ENCODE data around the gene ZCCHC7. TPM values are rescaled to one million over a fixed set of nuclear protein-coding genes. Genes with fewer than 3 reads are reported as not detected.

Gene ZCCHC7
- total RNA-seq, 3 donors from 2014 or later (not counting 1 experiment from before 2014, with no cell fraction given) = 42.4 to 43.2 (median 42.8) TPM

GRCh38 chr9:37134166-37134565 is 13.8 kb downstream of the ZCCHC7 start:
- no peak for DNase-seq
- H3K36me3 ChIP-seq (ENCODE audit: control insufficient read depth, insufficient read depth, low read length) = peaks cover 18% of the 10 kb centered on the region
- H3K4me3 ChIP-seq (ENCODE audit: low read length) = no peak overlapping the region
- no CpG with 5 or more reads among the region's 1 CpG for WGBS (ENCODE audit: insufficient coverage)
- no peaks in the 10 kb centered on the region for H3K4me1 ChIP-seq (ENCODE audit: control insufficient read depth, insufficient read depth, low read length)
- ATAC-seq = no peak
- no peak for TF ChIP-seq CTCF (IDR thresholded peaks at IDR 0.05)
- no peaks in the 10 kb centered on the region for H3K27me3 ChIP-seq (ENCODE audit: control insufficient read depth, insufficient read depth, low read length)
- H3K27ac ChIP-seq (ENCODE audit: low read length) = no peak overlapping the region
- Mint-ChIP-seq H3K4me3 (no peak overlapping the region), H3K27me3 (ENCODE audit: low read depth in 2 of 2) (no peaks in the 10 kb centered on the region), H3K27ac (peak overlapping the region in 1 of 2 donors; percentile 47), H3K9me3 (no peaks in the 10 kb centered on the region), H3K4me1 (peaks cover 16 to 23% of the 10 kb centered on the region in 2 donors), H3K36me3 (peaks cover 7% of the 10 kb centered on the region)
- H3K9me3 ChIP-seq (ENCODE audit: control insufficient read depth, insufficient read depth, low read length) = no peaks in the 10 kb centered on the region
- intact Hi-C loops (cut with micrococcal nuclease) = no loop called here

- Mint-ChIP-seq H3K9me3 (no peaks in the 10 kb centered on the region), H3K4me1 (peaks cover 5 to 24% of the 10 kb centered on the region in 2 donors), H3K4me3 (no peak overlapping the region), H3K27ac (no peak overlapping the region), H3K27me3 (ENCODE audit: low read depth in 2 of 2) (no peaks in the 10 kb centered on the region), H3K36me3 (peaks cover 7% of the 10 kb centered on the region)
- no peak for DNase-seq
- no peak for ATAC-seq
- Histone ChIP-seq H3K36me3 (ENCODE audit: control insufficient read depth, insufficient read depth, low read length) (peaks cover 7% of the 10 kb centered on the region), H3K4me1 (ENCODE audit: control insufficient read depth, insufficient read depth, low read length) (no peaks in the 10 kb centered on the region), H3K27ac (ENCODE audit: low read length) (no peak overlapping the region), H3K9me3 (ENCODE audit: control insufficient read depth, insufficient read depth, low read length) (no peaks in the 10 kb centered on the region), H3K27me3 (ENCODE audit: control insufficient read depth, insufficient read depth, low read length) (no peaks in the 10 kb centered on the region), H3K4me3 (ENCODE audit: low read length) (no peak overlapping the region)
- intact Hi-C loops (cut with micrococcal nuclease) = no loop called here
- 75% methylated on average over 2 of the region's 2 CpGs for WGBS (ENCODE audit: insufficient coverage)
- TF ChIP-seq CTCF (IDR thresholded peaks at IDR 0.05) = no peak
Observed at GRCh38 chr9:37141015-37141414, 20.6 kb downstream of the ZCCHC7 start.

- no peak for TF ChIP-seq CTCF (IDR thresholded peaks at IDR 0.05)
- H3K27ac Mint-ChIP-seq = peak overlapping the region in 1 of 2 donors; percentile 31
- Histone ChIP-seq H3K9me3 (ENCODE audit: control insufficient read depth, insufficient read depth, low read length) (no peaks in the 10 kb centered on the region), H3K4me1 (ENCODE audit: control insufficient read depth, insufficient read depth, low read length) (no peaks in the 10 kb centered on the region), H3K36me3 (ENCODE audit: control insufficient read depth, insufficient read depth, low read length) (peaks cover under 1% of the 10 kb centered on the region), H3K27me3 (ENCODE audit: control insufficient read depth, insufficient read depth, low read length) (no peaks in the 10 kb centered on the region), H3K27ac (ENCODE audit: low read length) (no peak overlapping the region), H3K4me3 (ENCODE audit: low read length) (no peak overlapping the region)
- WGBS (ENCODE audit: insufficient coverage) = 82% methylated on average over 2 of the region's 2 CpGs
- no peaks in the 10 kb centered on the region for H3K27me3 Mint-ChIP-seq (ENCODE audit: low read depth in 2 of 2)
- DNase-seq (no peak), ATAC-seq (no peak)
- no peak overlapping the region for H3K4me3 Mint-ChIP-seq
- H3K36me3 Mint-ChIP-seq = no peaks in the 10 kb centered on the region
- peaks cover 16 to 34% of the 10 kb centered on the region in 2 donors for H3K4me1 Mint-ChIP-seq
- intact Hi-C loops (cut with micrococcal nuclease) = no loop called here
- H3K9me3 Mint-ChIP-seq = no peaks in the 10 kb centered on the region
Observed at GRCh38 chr9:37144762-37145161, 24.4 kb downstream of the ZCCHC7 start.

GRCh38 chr9:37146410-37146809 is 26.0 kb downstream of the ZCCHC7 start:
- no peaks in the 10 kb centered on the region for H3K36me3 Mint-ChIP-seq
- TF ChIP-seq CTCF (IDR thresholded peaks at IDR 0.05) = no peak
- peaks cover 21 to 28% of the 10 kb centered on the region in 2 donors for H3K4me1 Mint-ChIP-seq
- H3K9me3 Mint-ChIP-seq = no peaks in the 10 kb centered on the region
- WGBS (ENCODE audit: insufficient coverage) = no CpG with 5 or more reads among the region's 2 CpGs
- no peaks in the 10 kb centered on the region for H3K27me3 Mint-ChIP-seq (ENCODE audit: low read depth in 2 of 2)
- peak overlapping the region; percentile 93 to 94 for H3K27ac Mint-ChIP-seq
- peak; percentile 67 to 82 (median 78) for ATAC-seq
- peaks cover 4% of the 10 kb centered on the region for H3K36me3 ChIP-seq (ENCODE audit: control insufficient read depth, insufficient read depth, low read length)
- H3K4me3 ChIP-seq (ENCODE audit: low read length) = peak overlapping the region; percentile 27
- H3K9me3 ChIP-seq (ENCODE audit: control insufficient read depth, insufficient read depth, low read length) = no peaks in the 10 kb centered on the region
- H3K27me3 ChIP-seq (ENCODE audit: control insufficient read depth, insufficient read depth, low read length) = no peaks in the 10 kb centered on the region
- peak overlapping the region; percentile 80 for H3K4me3 Mint-ChIP-seq
- peak overlapping the region; percentile 92 for H3K27ac ChIP-seq (ENCODE audit: low read length)
- DNase-seq = peak in 1 of 2 donors; percentile 59
- no peaks in the 10 kb centered on the region for H3K4me1 ChIP-seq (ENCODE audit: control insufficient read depth, insufficient read depth, low read length)
- intact Hi-C loops (cut with micrococcal nuclease) = no loop called here
